ENCODE measurements around the gene MPZ.

Gene MPZ

DNA sequence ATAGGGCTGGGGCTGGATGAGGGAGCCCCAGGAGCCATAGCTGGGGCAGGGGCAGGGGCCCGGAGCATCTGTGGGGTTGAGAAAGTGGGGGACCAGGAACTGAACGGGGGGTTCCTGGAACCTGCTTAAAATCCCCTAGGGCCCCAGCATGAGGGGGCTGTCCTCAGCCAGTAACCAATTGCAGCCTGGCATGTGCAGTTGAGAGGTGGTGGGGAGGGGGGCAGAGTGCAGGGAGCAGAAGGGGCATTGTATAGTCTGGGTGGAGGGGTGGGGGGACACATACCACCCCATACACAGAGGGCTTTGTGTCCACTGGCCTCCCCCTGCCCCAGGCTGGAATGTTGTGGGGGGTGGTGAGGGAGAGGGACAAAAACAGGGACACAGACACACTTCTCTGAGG is at the start of gene MPZ:
Gene MPZ (minus strand): TSS at position 101 of the 400 bp plus-strand sequence. CDS start 63 bp downstream, at position 38.
- TF ChIP-seq, protein P1, sequence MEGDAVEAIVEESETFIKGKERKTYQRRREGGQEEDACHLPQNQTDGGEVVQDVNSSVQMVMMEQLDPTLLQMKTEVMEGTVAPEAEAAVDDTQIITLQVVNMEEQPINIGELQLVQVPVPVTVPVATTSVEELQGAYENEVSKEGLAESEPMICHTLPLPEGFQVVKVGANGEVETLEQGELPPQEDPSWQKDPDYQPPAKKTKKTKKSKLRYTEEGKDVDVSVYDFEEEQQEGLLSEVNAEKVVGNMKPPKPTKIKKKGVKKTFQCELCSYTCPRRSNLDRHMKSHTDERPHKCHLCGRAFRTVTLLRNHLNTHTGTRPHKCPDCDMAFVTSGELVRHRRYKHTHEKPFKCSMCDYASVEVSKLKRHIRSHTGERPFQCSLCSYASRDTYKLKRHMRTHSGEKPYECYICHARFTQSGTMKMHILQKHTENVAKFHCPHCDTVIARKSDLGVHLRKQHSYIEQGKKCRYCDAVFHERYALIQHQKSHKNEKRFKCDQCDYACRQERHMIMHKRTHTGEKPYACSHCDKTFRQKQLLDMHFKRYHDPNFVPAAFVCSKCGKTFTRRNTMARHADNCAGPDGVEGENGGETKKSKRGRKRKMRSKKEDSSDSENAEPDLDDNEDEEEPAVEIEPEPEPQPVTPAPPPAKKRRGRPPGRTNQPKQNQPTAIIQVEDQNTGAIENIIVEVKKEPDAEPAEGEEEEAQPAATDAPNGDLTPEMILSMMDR (conservative IDR thresholded peaks at IDR 0.05; ENCODE audit: low read depth) = no peak
- no peak for DNase-seq (ENCODE audit: low spot score)
- ChIA-PET CTCF (no interaction called here), POLR2A (ENCODE audit: low non-redundant PET) (no interaction called here)
- no peak within 1 kb of the TSS for H3K27ac ChIP-seq

DNA sequence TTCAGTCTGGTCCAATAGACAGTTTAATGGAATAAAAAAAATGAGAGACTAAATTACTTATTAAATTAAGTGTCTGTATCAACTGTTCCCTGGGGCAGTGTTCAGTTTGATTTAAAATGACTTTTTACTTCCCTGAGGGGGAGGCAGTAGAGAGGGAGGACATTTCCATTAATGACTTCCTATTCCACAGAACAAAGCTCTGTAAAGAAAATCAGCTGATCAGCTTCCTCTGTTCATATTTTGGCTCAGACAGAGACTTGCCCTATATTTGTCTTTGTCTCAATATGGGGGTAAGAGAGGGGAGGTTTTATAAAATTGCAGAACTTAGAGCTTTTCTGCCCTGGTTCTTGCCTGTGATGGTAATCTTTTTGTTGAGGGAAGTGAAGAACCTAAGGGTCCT is 49.5 kb upstream of the MPZ start:
- TF ChIP-seq, protein P1 (conservative IDR thresholded peaks at IDR 0.05; ENCODE audit: low read depth) = no peak
- POLR2A ChIA-PET (ENCODE audit: low non-redundant PET) = no interaction called here
- no peak overlapping the region for H3K27ac ChIP-seq
- CTCF ChIA-PET = interaction anchor here (0.5 to 0.9 kb wide), 3 partner anchors 15 to 133 kb away, joined by 3 to 4 read pairs (median 3); partner anchors contain the start of gene TOMM40L
- DNase-seq (ENCODE audit: low spot score) = no peak

DNA sequence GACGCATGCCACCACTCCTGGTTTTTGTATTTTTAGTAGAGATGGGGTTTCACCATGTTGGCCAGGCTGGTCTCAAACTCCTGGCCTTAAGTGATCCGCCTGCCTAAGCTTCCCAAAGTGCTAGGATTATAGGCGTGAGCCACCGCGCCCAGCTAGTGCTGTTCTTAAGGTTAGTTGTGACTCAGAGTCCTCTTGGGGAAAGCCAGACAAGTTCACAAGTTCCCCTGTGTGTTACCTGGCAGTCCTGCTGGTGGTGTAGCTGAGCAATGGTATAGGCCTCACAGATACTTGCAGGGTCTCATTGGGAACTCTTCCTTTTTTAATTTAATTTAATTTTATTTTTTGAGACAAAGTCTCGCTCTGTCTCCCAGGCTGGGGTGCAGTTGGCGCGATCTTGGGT is 47.3 kb upstream of the MPZ start:
- TF ChIP-seq, protein P1 (conservative IDR thresholded peaks at IDR 0.05; ENCODE audit: low read depth) = no peak
- no peak for DNase-seq (ENCODE audit: low spot score)
- no peak overlapping the region for H3K27ac ChIP-seq
- ChIA-PET POLR2A (ENCODE audit: low non-redundant PET) (no interaction called here), CTCF (interaction anchor here (0.5 kb wide), 1 partner anchor 13 kb away, joined by 4 read pairs; no protein-coding TSS in a partner anchor)

DNA sequence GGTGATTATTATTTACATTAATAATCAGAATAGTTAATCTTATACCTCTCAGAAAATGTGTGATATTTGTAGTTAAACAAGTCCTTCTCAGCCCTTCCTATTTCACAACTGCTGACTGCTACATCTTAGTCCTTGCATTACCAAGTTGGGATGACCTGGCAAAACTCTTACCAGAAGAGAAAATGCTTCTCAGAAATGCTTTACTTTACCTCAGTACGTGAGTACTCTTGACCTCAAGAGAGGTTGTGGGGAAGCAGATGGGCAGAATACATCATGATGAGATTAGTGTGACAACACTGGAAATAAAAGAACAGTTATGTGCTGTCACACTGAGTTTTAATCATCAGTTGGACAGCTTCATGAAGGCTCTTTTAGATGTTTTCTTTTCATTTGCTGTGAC is 41.7 kb upstream of the MPZ start:
- CTCF ChIA-PET = interaction anchor here (1.1 kb wide), 1 partner anchor 30 kb away, joined by 6 read pairs; no protein-coding TSS in a partner anchor
- POLR2A ChIA-PET (ENCODE audit: low non-redundant PET) = no interaction called here
- DNase-seq (ENCODE audit: low spot score) = no peak
- TF ChIP-seq, protein P1 (conservative IDR thresholded peaks at IDR 0.05; ENCODE audit: low read depth) = no peak
- H3K27ac ChIP-seq = no peak overlapping the region

DNA sequence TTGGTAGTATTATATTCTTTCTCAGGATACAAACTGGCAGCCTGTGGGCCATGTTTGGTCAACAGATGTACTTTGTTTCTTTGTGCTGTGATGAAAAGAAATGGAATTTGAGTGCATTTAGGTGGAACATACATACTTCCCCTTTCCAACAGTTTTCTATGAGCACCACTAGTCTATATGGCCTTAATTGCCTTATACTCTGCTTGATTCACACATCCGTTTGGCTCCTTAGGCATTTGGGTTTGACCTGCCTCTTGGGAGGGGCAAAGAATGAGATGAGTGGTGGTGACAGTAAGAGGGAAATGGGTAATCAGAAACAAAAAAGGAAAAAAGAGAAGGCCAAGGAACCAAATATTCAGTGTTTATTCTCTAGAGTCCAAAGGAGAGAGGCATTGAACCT is 40.9 kb upstream of the MPZ start:
- POLR2A ChIA-PET (ENCODE audit: low non-redundant PET) = no interaction called here
- CTCF ChIA-PET = no interaction called here
- no peak overlapping the region for H3K27ac ChIP-seq
- TF ChIP-seq, protein P1 (conservative IDR thresholded peaks at IDR 0.05; ENCODE audit: low read depth) = no peak
- no peak for DNase-seq (ENCODE audit: low spot score)

DNA sequence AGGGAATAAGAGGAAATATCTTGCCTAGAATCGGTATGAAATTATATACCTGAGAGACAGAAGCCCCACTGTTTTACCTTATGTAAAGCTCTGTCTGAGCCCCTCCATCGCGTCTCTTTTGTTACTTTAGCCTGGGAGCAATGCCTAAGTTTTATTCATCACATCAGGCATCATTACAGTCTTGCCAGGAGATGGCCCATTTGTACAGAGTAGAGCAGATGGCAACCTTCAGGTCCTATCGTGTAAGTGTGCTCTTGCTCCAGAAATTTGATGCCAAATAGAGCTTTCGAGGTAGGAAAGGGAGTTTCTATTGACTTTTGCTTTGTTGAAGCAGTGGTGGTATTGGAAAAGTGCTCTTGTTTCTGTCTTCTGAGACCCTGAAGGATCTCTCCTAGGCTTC is 33.1 kb upstream of the MPZ start:
- H3K27ac ChIP-seq = no peak overlapping the region
- ChIA-PET POLR2A (ENCODE audit: low non-redundant PET) (no interaction called here), CTCF (interaction anchor here (0.6 to 1.3 kb wide), 2 partner anchors 43 to 150 kb away, joined by 3 read pairs; no protein-coding TSS in a partner anchor)
- DNase-seq (ENCODE audit: low spot score) = no peak
- TF ChIP-seq, protein P1 (conservative IDR thresholded peaks at IDR 0.05; ENCODE audit: low read depth) = no peak
